ENCODE results near the gene PADI3. TPM values are rescaled to one million over a fixed set of nuclear protein-coding genes. Genes with fewer than 3 reads are reported as not detected.

PADI3 gene
- total RNA-seq, 4 donors from 2014 or later: 2.4 to 11.2 (median 2.7) TPM; not detected in 1

GRCh38 chr1:17243274-17243673 is 5.6 kb upstream of the PADI3 start:
- TF ChIP-seq EP300 (IDR thresholded peaks at IDR 0.05) (no peak), CTCF (IDR thresholded peaks at IDR 0.05) (no peak), POLR2A (IDR thresholded peaks at IDR 0.05) (no peak), POLR2AphosphoS5 (IDR thresholded peaks at IDR 0.05) (no peak)
- peaks cover 6% of the 10 kb centered on the region for H3K27me3 ChIP-seq
- H3K9me3 ChIP-seq: no peaks in the 10 kb centered on the region
- no peak overlapping the region for H3K27ac ChIP-seq
- no peaks in the 10 kb centered on the region for H3K4me1 ChIP-seq
- H3K36me3 ChIP-seq: no peaks in the 10 kb centered on the region
- no peak for DNase-seq (ENCODE audit: low spot score in 2 of 2)
- no peak overlapping the region for H3K4me3 ChIP-seq
- 53% methylated on average over 1 of the region's 1 CpG for WGBS

- WGBS: 68% methylated on average over 12 of the region's 14 CpGs
- Histone ChIP-seq H3K27me3 (peaks cover 13% of the 10 kb centered on the region), H3K4me3 (no peak overlapping the region), H3K4me1 (no peaks in the 10 kb centered on the region), H3K27ac (no peak overlapping the region), H3K9me3 (no peaks in the 10 kb centered on the region), H3K36me3 (no peaks in the 10 kb centered on the region)
- no peak for DNase-seq (ENCODE audit: low spot score in 2 of 2)
- no peak for TF ChIP-seq CTCF (IDR thresholded peaks at IDR 0.05)
- no peak for TF ChIP-seq EP300 (IDR thresholded peaks at IDR 0.05)
- no peak for TF ChIP-seq POLR2A (IDR thresholded peaks at IDR 0.05)
- TF ChIP-seq POLR2AphosphoS5 (IDR thresholded peaks at IDR 0.05): no peak
Measured at GRCh38 chr1:17244821-17245740, 3.8 kb upstream of the PADI3 start.

- no peak for DNase-seq (ENCODE audit: low spot score in 2 of 2)
- TF ChIP-seq CTCF (IDR thresholded peaks at IDR 0.05) (no peak), POLR2A (IDR thresholded peaks at IDR 0.05) (no peak), EP300 (IDR thresholded peaks at IDR 0.05) (no peak)
- Histone ChIP-seq H3K4me3 (no peak overlapping the region), H3K9me3 (no peaks in the 10 kb centered on the region), H3K27ac (no peak overlapping the region), H3K4me1 (peaks cover 6% of the 10 kb centered on the region), H3K27me3 (peaks cover 8% of the 10 kb centered on the region), H3K36me3 (no peaks in the 10 kb centered on the region)
- 62% methylated on average over 6 of the region's 7 CpGs for WGBS
Measured at GRCh38 chr1:17245816-17246325, 3.0 kb upstream of the PADI3 start.

- Histone ChIP-seq H3K4me3 (no peak overlapping the region), H3K27ac (no peak overlapping the region), H3K27me3 (peaks cover 13% of the 10 kb centered on the region), H3K4me1 (peaks cover 12% of the 10 kb centered on the region), H3K36me3 (no peaks in the 10 kb centered on the region), H3K9me3 (no peaks in the 10 kb centered on the region)
- no peak for TF ChIP-seq POLR2A (IDR thresholded peaks at IDR 0.05)
- TF ChIP-seq POLR2AphosphoS5 (IDR thresholded peaks at IDR 0.05): no peak
- TF ChIP-seq CTCF (IDR thresholded peaks at IDR 0.05): no peak
- TF ChIP-seq EP300 (IDR thresholded peaks at IDR 0.05): no peak
- no peak for DNase-seq (ENCODE audit: low spot score in 2 of 2)
- 91% methylated on average over 2 of the region's 2 CpGs for WGBS
Measured at GRCh38 chr1:17246971-17247370, 1.9 kb upstream of the PADI3 start.

- no peaks in the 10 kb centered on the region for H3K36me3 ChIP-seq
- TF ChIP-seq POLR2A (IDR thresholded peaks at IDR 0.05): no peak
- no peak for TF ChIP-seq POLR2AphosphoS5 (IDR thresholded peaks at IDR 0.05)
- no peak for TF ChIP-seq EP300 (IDR thresholded peaks at IDR 0.05)
- no peak for TF ChIP-seq CTCF (IDR thresholded peaks at IDR 0.05)
- H3K4me1 ChIP-seq: peaks cover 12% of the 10 kb centered on the region
- no peaks in the 10 kb centered on the region for H3K9me3 ChIP-seq
- peaks cover 13% of the 10 kb centered on the region for H3K27me3 ChIP-seq
- DNase-seq (ENCODE audit: low spot score in 2 of 2): no peak
- no peak overlapping the region for H3K27ac ChIP-seq
- WGBS: 17% methylated on average over 7 of the region's 7 CpGs
- no peak overlapping the region for H3K4me3 ChIP-seq
Measured at GRCh38 chr1:17250601-17251000, 1.7 kb downstream of the PADI3 start.
